Sigmoid colon (tissue), 4 donors: ENCODE results near the gene SLC6A19.
"Not testable (repeated sequence)": the region's sequence is repeated elsewhere in the genome, so short reads cannot be mapped to it uniquely, and the experiment has no call there.

Experiments used
- CTCF ChIP-seq, 4 experiments: fragments of 450-650 bp in 3 of 4; fragments of 200-600 bp in 1 of 4; IDR thresholded peaks; one replicate each; pipeline ENCODE4 v1.5.1; 2016 to 2019; ENCODE audit warnings: antibody characterized with exemption in 4 of 4, mild to moderate bottlenecking in 3 of 4, moderate library complexity in 2 of 4
- POLR2A ChIP-seq, 2 donors: fragments of 450-650 bp; IDR thresholded peaks; one replicate each; pipeline ENCODE4 v1.6.1; 2016; ENCODE audit warnings: antibody characterized with exemption in 2 of 2, mild to moderate bottlenecking in 2 of 2, moderate library complexity in 2 of 2
- POLR2AphosphoS5 ChIP-seq, 4 donors: sonication (generic); formaldehyde crosslinking; IDR thresholded peaks; one replicate each; pipeline ENCODE4 v1.6.1; 2017; ENCODE audit warnings: antibody characterized with exemption in 4 of 4

- not testable (repeated sequence) for TF ChIP-seq CTCF, POLR2A, POLR2AphosphoS5 (IDR thresholded peaks at IDR 0.05)
Measured at GRCh38 chr5:1229023-1229422, 27.6 kb downstream of the SLC6A19 start.
